Esophagus squamous epithelium (tissue), 5 donors: Measurements from ENCODE around the gene FRMD4A. TPM values are rescaled to one million over a fixed set of nuclear protein-coding genes. Genes with fewer than 3 reads are reported as not detected.
A peak's percentile ranks its signal among the peaks of the same experiment; 100 is the strongest.

ENCODE experiments used
- DNase-seq: peaks from one replicate; lab custom pipeline; 2025; lab: John Stamatoyannopoulos, UW
- H3K27ac ChIP-seq, 4 donors: fragments of 200-600 bp; sonication (generic); one replicate each; pipeline ENCODE4 v1.5.1; 2016 to 2019; ENCODE audit warnings: mild to moderate bottlenecking in 1 of 4
- H3K27me3 ChIP-seq, 4 donors: fragments of 200-600 bp; sonication (generic); 1 replicate in 3 of 4; 2 replicates in 1 of 4; pipeline versions ENCODE4 v1.5.1 to v1.6.0; 2017 to 2021; ENCODE audit warnings: antibody characterized with exemption in 1 of 4
- H3K36me3 ChIP-seq, 3 donors: fragments of 200-600 bp; sonication (generic); one replicate each; pipeline ENCODE4 v1.5.1; 2016 to 2019
- H3K4me1 ChIP-seq, 3 donors: fragments of 200-600 bp; sonication (generic); one replicate each; pipeline ENCODE4 v1.5.1; 2017 to 2019
- H3K4me3 ChIP-seq, 4 donors: fragments of 200-600 bp; sonication (generic); 1 replicate in 3 of 4; 2 replicates in 1 of 4; pipeline ENCODE4 v1.5.1; 2016 to 2019; ENCODE audit warnings: mild to moderate bottlenecking in 2 of 4, moderate library complexity in 1 of 4
- H3K9me3 ChIP-seq, 3 donors: fragments of 200-600 bp; sonication (generic); one replicate each; pipeline ENCODE4 v1.5.1; 2016 to 2019
- POLR2A ChIP-seq, 4 donors: fragments of 450-650 bp; IDR thresholded peaks; one replicate each; pipeline ENCODE4 v1.6.1; 2017; ENCODE audit warnings: antibody characterized with exemption in 4 of 4, mild to moderate bottlenecking in 4 of 4, moderate library complexity in 3 of 4
- WGBS, 2 donors: methylation state at CpG; one replicate each; pipeline ENCODE4 v1.1.5; 2018; 5-methylcytosine and 5-hydroxymethylcytosine counted together
- intact Hi-C: fragments of 100-400 bp; cut with DNase I; formaldehyde crosslinking; loops from one replicate; pipeline ENCODE4 v1.15.0; 2022
- total RNA-seq, 4 donors: library from RNA; depleted of rRNA; stranded (reverse); fragments of >200 nt; gene quantifications; one replicate each; pipeline ENCODE4 v1.1.0, GENCODE V29; 2016
- TF ChIP-seq, protein P1 (sequence below), 6 experiments: fragments of 450-650 bp in 4 of 6; fragments of 200-600 bp in 2 of 6; sonication (generic) in 2 of 6; IDR thresholded peaks; one replicate each; pipeline ENCODE4 v1.5.1; 2016 to 2019; ENCODE audit warnings: antibody characterized with exemption in 6 of 6, mild to moderate bottlenecking in 4 of 6, moderate library complexity in 4 of 6
- donor health status: DM: yes; HTN: yes; CAD: no.

The FRMD4A gene
- total RNA-seq, 4 donors from 2014 or later: 7.3 to 15.3 (median 8.6) TPM

DNA sequence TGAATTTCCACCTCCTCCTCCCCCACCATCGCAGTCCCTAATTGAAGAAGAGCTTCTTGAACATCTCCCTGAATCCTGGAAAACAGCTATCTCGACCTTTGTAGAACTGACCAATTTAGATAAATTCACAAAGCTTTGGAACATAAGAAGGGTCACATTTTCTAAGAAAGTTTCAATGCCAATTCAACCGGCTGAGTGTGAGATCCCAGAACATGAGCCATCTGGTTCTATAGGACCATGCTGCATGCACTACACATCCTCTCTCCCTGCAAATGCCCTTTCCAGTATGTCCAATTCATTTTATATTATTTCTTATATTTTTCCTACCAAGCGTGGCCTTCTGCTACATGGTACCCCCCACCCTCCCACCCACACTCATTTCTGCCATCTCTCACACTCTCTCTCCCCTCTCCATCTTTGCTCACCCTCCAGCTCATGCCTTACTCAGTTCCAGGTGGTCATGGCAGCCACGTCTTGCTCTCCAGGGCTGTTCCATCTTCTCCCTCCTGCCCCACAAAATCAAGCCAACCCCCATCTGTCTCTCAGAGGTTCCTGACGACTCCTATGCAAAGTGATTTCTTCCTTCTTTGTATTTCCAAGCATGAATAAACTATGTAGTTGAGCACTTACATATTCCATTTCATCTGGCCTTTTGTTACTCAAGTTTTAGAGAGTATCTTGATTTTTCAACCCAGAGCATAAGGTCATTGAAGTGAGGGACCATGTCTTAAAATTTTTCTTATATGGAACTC, 19.3 kb downstream of the FRMD4A start:
- Histone ChIP-seq H3K36me3 (no peaks in the 10 kb centered on the region), H3K4me3 (no peak overlapping the region), H3K9me3 (no peaks in the 10 kb centered on the region), H3K27ac (no peak overlapping the region), H3K4me1 (no peaks in the 10 kb centered on the region), H3K27me3 (peaks cover 0 to 26% (median 0%) of the 10 kb centered on the region in 4 donors)
- 71 to 82% methylated on average over 6 of the region's 6 CpGs for WGBS, 2 donors
- TF ChIP-seq, protein P1, sequence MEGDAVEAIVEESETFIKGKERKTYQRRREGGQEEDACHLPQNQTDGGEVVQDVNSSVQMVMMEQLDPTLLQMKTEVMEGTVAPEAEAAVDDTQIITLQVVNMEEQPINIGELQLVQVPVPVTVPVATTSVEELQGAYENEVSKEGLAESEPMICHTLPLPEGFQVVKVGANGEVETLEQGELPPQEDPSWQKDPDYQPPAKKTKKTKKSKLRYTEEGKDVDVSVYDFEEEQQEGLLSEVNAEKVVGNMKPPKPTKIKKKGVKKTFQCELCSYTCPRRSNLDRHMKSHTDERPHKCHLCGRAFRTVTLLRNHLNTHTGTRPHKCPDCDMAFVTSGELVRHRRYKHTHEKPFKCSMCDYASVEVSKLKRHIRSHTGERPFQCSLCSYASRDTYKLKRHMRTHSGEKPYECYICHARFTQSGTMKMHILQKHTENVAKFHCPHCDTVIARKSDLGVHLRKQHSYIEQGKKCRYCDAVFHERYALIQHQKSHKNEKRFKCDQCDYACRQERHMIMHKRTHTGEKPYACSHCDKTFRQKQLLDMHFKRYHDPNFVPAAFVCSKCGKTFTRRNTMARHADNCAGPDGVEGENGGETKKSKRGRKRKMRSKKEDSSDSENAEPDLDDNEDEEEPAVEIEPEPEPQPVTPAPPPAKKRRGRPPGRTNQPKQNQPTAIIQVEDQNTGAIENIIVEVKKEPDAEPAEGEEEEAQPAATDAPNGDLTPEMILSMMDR (IDR thresholded peaks at IDR 0.05): no peak
- no peak for TF ChIP-seq POLR2A (IDR thresholded peaks at IDR 0.05)
- no peak for DNase-seq
- intact Hi-C loops: no loop called here

- Histone ChIP-seq H3K4me3 (no peak overlapping the region), H3K36me3 (no peaks in the 10 kb centered on the region), H3K4me1 (no peaks in the 10 kb centered on the region), H3K27me3 (peaks cover 0 to 26% (median 0%) of the 10 kb centered on the region in 4 donors), H3K9me3 (no peaks in the 10 kb centered on the region), H3K27ac (no peak overlapping the region)
- DNase-seq: no peak
- 62 to 70% methylated on average over 10 of the region's 10 CpGs for WGBS, 2 donors
- intact Hi-C loops: no loop called here
- TF ChIP-seq POLR2A (IDR thresholded peaks at IDR 0.05): no peak
- TF ChIP-seq, protein P1 (IDR thresholded peaks at IDR 0.05): no peak
Measured at GRCh38 chr10:14309593-14309992, 21.1 kb downstream of the FRMD4A start.

DNA sequence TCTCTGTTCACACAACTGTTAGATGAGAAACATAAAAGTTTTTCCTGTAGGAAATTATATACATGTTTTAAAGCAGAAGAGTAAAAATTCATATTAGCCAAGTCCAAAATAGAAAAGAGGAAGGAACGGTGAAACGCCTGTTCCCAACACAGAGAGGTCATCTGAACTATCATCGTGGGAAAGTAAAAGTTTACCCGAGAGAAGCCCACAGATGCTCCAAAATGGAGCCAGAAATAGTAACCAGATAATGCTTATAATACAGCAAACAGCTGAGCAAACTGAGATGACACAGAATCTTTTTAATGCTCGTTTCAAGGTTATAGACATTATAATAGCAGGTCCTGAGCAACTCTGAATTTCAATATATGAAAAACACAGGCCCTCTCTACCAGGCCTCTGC, 24.5 kb downstream of the FRMD4A start:
- Histone ChIP-seq H3K4me1 (no peaks in the 10 kb centered on the region), H3K4me3 (no peak overlapping the region), H3K27me3 (peaks cover 0 to 30% (median 0%) of the 10 kb centered on the region in 4 donors), H3K9me3 (no peaks in the 10 kb centered on the region), H3K36me3 (no peaks in the 10 kb centered on the region), H3K27ac (no peak overlapping the region)
- intact Hi-C loops: no loop called here
- no peak for TF ChIP-seq POLR2A (IDR thresholded peaks at IDR 0.05)
- TF ChIP-seq, protein P1 (IDR thresholded peaks at IDR 0.05): no peak
- 37 to 61% methylated on average over 5 of the region's 5 CpGs for WGBS, 2 donors
- DNase-seq: no peak

GRCh38 chr10:14304046-14304445, 26.7 kb downstream of the FRMD4A start:
- TF ChIP-seq, protein P1 (IDR thresholded peaks at IDR 0.05): no peak
- no peak for TF ChIP-seq POLR2A (IDR thresholded peaks at IDR 0.05)
- WGBS, 2 donors: 57 to 67% methylated on average over 5 of the region's 5 CpGs
- no peak for DNase-seq
- no peak overlapping the region for H3K27ac ChIP-seq
- no peaks in the 10 kb centered on the region for H3K4me1 ChIP-seq
- H3K27me3 ChIP-seq: peaks cover 0 to 41% (median 0%) of the 10 kb centered on the region in 4 donors
- intact Hi-C loops: no loop called here
- H3K9me3 ChIP-seq: no peaks in the 10 kb centered on the region
- no peak overlapping the region for H3K4me3 ChIP-seq
- no peaks in the 10 kb centered on the region for H3K36me3 ChIP-seq

DNA sequence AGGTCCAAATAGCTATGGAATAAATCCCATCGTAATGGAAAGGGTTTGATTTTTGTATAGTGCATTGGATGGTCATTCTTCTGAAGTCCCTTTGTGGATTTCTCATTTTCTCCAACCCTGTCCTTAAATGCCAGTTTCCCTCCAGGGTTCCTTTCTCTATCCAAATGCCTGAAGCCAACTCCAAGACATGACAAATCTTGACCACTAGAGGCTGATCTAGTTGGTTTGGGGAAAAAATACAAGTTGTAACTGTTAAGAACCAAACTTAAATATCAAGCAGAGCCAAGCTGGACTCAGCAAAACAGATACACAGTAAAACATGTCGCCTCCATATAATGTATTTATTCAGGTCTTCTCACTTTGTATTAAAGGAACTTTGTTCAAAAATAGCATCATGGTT, 28.7 kb downstream of the FRMD4A start:
- Histone ChIP-seq H3K9me3 (no peaks in the 10 kb centered on the region), H3K36me3 (no peaks in the 10 kb centered on the region), H3K27me3 (peaks cover 0 to 42% (median 0%) of the 10 kb centered on the region in 4 donors), H3K4me1 (no peaks in the 10 kb centered on the region), H3K4me3 (no peak overlapping the region), H3K27ac (no peak overlapping the region)
- TF ChIP-seq, protein P1 (IDR thresholded peaks at IDR 0.05): peak in 1 of 6 experiments; percentile 25
- no peak for TF ChIP-seq POLR2A (IDR thresholded peaks at IDR 0.05)
- intact Hi-C loops: no loop called here
- 48 to 54% methylated on average over 2 of the region's 2 CpGs for WGBS, 2 donors
- DNase-seq: no peak
